Left kidney (tissue), 2 donors: Measurements from ENCODE around the gene HDHD3. TPM values are rescaled to one million over a fixed set of nuclear protein-coding genes. Genes with fewer than 3 reads are reported as not detected.

Experiments used
- DNase-seq: peaks from one replicate; pipeline ENCODE4 v3.0.0-alpha.2; 2013
- polyA plus RNA-seq: library from polyadenylated mRNA; unstranded; fragments of 120-200 nt; gene quantifications from one replicate; pipeline ENCODE4 v1.2.1, GENCODE V29; 2013; ENCODE audit not compliant: insufficient read length

HDHD3 gene
- polyA plus RNA-seq, 1 donor, result 39.7 TPM

DNA sequence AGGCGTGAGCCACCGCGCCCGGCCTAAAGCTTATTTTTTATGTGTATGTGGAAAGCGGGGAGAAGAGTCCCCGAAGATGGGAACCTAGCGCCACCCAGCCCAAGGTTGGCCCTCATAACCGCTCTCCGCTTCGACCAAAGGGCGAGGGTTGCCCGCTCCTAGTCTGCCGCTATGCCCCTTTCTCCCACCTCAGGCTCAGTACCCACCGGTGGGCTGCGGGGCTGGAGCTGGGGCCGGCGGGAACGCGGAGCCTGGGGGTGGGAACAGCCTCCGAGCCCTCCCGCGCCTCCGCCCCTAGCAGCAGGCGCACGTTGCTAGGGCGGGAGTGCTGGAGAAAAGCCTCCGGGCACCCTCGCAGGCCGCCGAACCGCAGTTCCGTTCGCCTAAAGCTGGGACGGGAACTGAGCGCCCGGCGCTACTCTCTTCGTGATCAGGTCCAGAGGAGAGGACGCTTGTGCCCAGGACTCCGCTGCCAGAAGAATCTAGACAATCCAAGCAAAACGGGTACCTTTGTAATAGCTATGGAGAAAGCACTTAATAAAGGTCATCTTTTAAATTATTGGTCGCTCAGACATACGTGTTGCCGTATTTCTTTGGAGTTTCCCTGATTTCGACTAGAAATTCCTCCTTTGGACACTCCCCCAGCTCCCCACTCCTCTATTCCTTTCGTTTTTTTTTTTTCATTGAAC is 36.6 kb downstream of the HDHD3 start, which contains the start of gene WDR31:
Gene WDR31 (minus strand): TSS at position 265 of the 689 bp plus-strand sequence. CDS start 8,253 bp downstream, outside the sequence.
- peak; percentile 90 for DNase-seq

- DNase-seq, result no peak
These were observed 39.1 kb downstream of the HDHD3 start for GRCh38 chr9:113337714-113338113.

DNA sequence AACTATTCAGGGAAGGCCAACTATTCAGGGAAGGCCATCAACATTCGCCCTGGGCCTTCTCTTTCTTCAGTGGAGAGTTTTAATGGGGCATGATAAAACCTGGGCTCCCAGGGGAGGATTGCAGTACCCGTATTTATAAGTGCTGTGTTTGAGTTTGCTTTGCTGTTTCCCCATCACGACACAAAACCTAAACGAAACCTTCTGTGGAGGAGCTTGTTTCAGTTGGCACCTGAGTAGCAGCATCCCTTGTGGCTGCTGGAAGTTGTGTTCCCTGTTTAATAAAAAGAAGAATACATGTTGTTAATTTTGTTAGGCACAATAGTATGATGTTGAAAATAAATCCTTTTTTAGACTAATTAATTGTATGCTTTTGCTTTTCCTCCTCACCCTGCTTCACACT is 45.0 kb downstream of the HDHD3 start:
- DNase-seq, result no peak

DNA sequence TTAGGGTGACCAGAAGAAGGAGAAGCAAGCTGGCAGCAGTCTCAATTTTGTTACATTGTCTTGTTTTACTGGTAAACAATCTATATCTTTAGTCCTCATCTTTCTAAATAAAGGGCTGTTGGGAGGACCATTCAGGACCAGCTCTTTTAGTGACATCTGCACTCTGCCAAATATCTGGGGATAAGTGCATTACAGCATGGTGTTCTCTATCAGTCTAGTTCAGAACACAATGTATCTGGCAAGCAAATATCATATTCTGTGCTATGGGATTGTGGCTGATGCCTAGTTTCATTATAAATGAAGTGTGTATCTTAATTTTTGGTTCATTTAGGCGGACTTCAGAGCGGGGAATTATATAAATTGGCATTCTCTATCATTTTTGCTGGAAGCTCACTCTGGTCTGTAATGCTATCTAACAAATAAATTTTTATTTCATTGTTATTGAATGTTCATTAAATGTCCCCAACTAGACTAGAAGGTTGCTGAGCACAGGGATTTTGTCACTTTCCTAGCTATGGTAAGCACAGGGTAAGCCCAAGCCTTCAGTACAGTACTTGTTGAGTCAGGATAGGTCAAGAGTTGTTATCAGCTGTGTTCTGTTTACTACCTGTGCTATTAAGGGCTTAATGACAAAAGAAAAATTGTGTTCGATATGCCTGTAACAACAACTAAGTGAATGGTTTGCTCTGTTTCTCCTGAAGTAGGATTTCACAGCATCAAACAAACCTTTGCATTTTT is 48.6 kb downstream of the HDHD3 start:
- DNase-seq, result no peak

DNA sequence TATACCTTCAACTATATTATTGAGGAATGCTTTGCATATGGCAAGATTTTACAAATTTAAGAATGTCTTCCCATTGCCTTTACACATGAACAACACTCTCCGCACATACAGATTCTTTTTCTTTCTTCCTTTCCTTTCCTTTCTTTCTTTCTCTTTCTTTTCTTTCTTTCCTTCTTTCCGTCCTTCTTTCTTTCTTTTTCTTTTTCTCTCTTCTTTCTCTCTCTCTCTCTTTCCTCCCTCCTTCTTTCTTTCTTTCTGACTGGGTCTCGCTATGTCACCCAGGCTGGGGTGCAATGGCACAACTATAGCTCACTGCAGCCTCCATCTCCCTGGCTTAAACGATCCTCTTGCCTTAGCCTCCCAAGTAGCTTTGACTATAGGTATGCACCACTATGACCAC is 50.6 kb downstream of the HDHD3 start:
- no peak for DNase-seq

Other genes with a start within 250 kb of the HDHD3 start
- 3.6 TPM for gene SLC31A2, start 226.0 kb downstream of the HDHD3 start, polyA plus RNA-seq
- 33.4 TPM for gene FKBP15, start 155.7 kb downstream of the HDHD3 start, polyA plus RNA-seq
- gene SLC31A1, start 155.4 kb downstream of the HDHD3 start, polyA plus RNA-seq, result 29.5 TPM
- 38.9 TPM for gene CDC26, start 101.4 kb downstream of the HDHD3 start, polyA plus RNA-seq
- gene PRPF4, start 101.3 kb downstream of the HDHD3 start, polyA plus RNA-seq, result 43.3 TPM
- gene RNF183, start 73.6 kb downstream of the HDHD3 start, polyA plus RNA-seq, result 5.1 TPM
- 7.7 TPM for gene WDR31, start 36.7 kb downstream of the HDHD3 start, polyA plus RNA-seq
- 7.8 TPM for gene BSPRY, start 27.4 kb downstream of the HDHD3 start, polyA plus RNA-seq
- gene ALAD, start 24.3 kb upstream of the HDHD3 start, polyA plus RNA-seq, result 51.0 TPM
- 71.1 TPM for gene POLE3, start 33.7 kb upstream of the HDHD3 start, polyA plus RNA-seq
- gene C9orf43, start 33.8 kb upstream of the HDHD3 start, polyA plus RNA-seq, result 2.3 TPM
- gene RGS3, start 86.7 kb upstream of the HDHD3 start, polyA plus RNA-seq, result 38.5 TPM